Embryonic facial prominence (tissue), 1 donor: ENCODE data around the gene AP1G1.
"Not testable (repeated sequence)": the region's sequence is repeated elsewhere in the genome, so short reads cannot be mapped to it uniquely, and the experiment has no call there.

ENCODE experiments used
- DNase-seq: peaks from one replicate; pipeline ENCODE4 v3.0.0-alpha.2; 2016; ENCODE audit errors: extremely low spot score

The AP1G1 gene

GRCh38 chr16:71703333-71703732, 105.3 kb downstream of the AP1G1 start:
- DNase-seq = no peak

- no peak for DNase-seq
Measured at GRCh38 chr16:71700831-71701230, 107.8 kb downstream of the AP1G1 start.

GRCh38 chr16:71698491-71698890, 110.1 kb downstream of the AP1G1 start:
- no peak for DNase-seq

GRCh38 chr16:71693164-71693563, 115.5 kb downstream of the AP1G1 start:
- no peak for DNase-seq

- DNase-seq = no peak
Measured at GRCh38 chr16:71689901-71690300, 118.7 kb downstream of the AP1G1 start.

- DNase-seq = no peak
Measured at GRCh38 chr16:71687861-71688260, 120.8 kb downstream of the AP1G1 start.

GRCh38 chr16:71684280-71684679, 124.4 kb downstream of the AP1G1 start:
- DNase-seq = not testable (repeated sequence)

GRCh38 chr16:71681360-71681759, 127.3 kb downstream of the AP1G1 start:
- no peak for DNase-seq
